Stomach (tissue), 9 donors: ENCODE data around the gene LSM4. TPM values are rescaled to one million over a fixed set of nuclear protein-coding genes. Genes with fewer than 3 reads are reported as not detected.
"Not testable (repeated sequence)": the region's sequence is repeated elsewhere in the genome, so short reads cannot be mapped to it uniquely, and the experiment has no call there.

ENCODE experiments used
- DNase-seq, 2 donors: peaks; one replicate each; pipeline versions ENCODE4 v3.0.0 to v3.0.0-alpha.2; 2013 to 2019
- H3K27ac ChIP-seq, 5 donors: fragments of 200-600 bp in 4 of 5; sonication (generic) in 4 of 5; one replicate each; pipeline ENCODE4 v1.5.1; 2013 to 2019; ENCODE audit warnings: mild to moderate bottlenecking in 1 of 5, moderate library complexity in 1 of 5
- H3K27me3 ChIP-seq, 3 donors: fragments of 200-600 bp; sonication (generic); one replicate each; pipeline ENCODE4 v1.5.1; 2017 to 2019; ENCODE audit warnings: mixed run types in 1 of 3
- H3K36me3 ChIP-seq, 4 donors: fragments of 200-600 bp; sonication (generic); 1 replicate in 3 of 4; 2 replicates in 1 of 4; pipeline ENCODE4 v1.5.1; 2016 to 2019
- H3K4me1 ChIP-seq, 4 donors: fragments of 200-600 bp; sonication (generic); one replicate each; pipeline ENCODE4 v1.5.1; 2016 to 2019
- H3K4me3 ChIP-seq, 4 donors: fragments of 200-600 bp; sonication (generic) in 3 of 4; one replicate each; pipeline ENCODE4 v1.5.1; 2016 to 2019; ENCODE audit warnings: mild to moderate bottlenecking in 1 of 4
- H3K9me3 ChIP-seq, 4 donors: fragments of 200-600 bp; sonication (generic); one replicate each; pipeline ENCODE4 v1.5.1; 2016 to 2019
- CTCF ChIP-seq, 7 experiments: fragments of 450-650 bp in 4 of 7; fragments of 200-600 bp in 3 of 7; sonication (generic) in 3 of 7; IDR thresholded peaks; one replicate each; pipeline ENCODE4 v1.5.1; 2016 to 2019; ENCODE audit warnings: antibody characterized with exemption in 7 of 7, control low read depth in 2 of 7, mild to moderate bottlenecking in 1 of 7
- EP300 ChIP-seq: sonication (generic); formaldehyde crosslinking; IDR thresholded peaks from one replicate; pipeline ENCODE4 v1.6.1; 2017; ENCODE audit warnings: antibody characterized with exemption
- POLR2A ChIP-seq, 4 donors: fragments of 450-650 bp; IDR thresholded peaks; one replicate each; pipeline ENCODE4 v1.6.1; 2016; ENCODE audit warnings: antibody characterized with exemption in 4 of 4, control low read depth in 2 of 4, mild to moderate bottlenecking in 1 of 4, moderate library complexity in 1 of 4
- POLR2AphosphoS5 ChIP-seq, 3 donors: sonication (generic); formaldehyde crosslinking; IDR thresholded peaks; one replicate each; pipeline ENCODE4 v1.6.1; 2016; ENCODE audit warnings: antibody characterized with exemption in 3 of 3
- WGBS, 5 donors: extraction: QIAGEN DNeasy Blood & Tissue Kit in 3 of 5; methylation state at CpG; one replicate each; pipeline versions ENCODE4 v1.1.5 to v1.1.7; 2013 to 2018; 5-methylcytosine and 5-hydroxymethylcytosine counted together
- intact Hi-C: fragments of 100-400 bp; cut with DNase I; formaldehyde crosslinking; loops from one replicate; pipeline ENCODE4 v1.15.1; 2023; ENCODE audit warnings: low total_unique reads
- polyA plus RNA-seq, 3 donors: library from polyadenylated mRNA; stranded (reverse); fragments of 200-250 nt; gene quantifications; one replicate each; pipeline ENCODE4 v1.2.3, GENCODE V29; 2013
- total RNA-seq, 5 donors: library from RNA; depleted of rRNA; stranded (reverse); fragments of >200 nt; gene quantifications; one replicate each; pipeline versions ENCODE4 v1.1.0 to v1.2.3, GENCODE V29; 2014 to 2016
- donor health status: healthy with polysubstance abuse.
- donor health status: Bipolar disorder and iron deficiency.
- donor health status: healthy.

LSM4 gene
- total and polyA plus RNA-seq, 8 donors = 24.1 to 185 (median 139) TPM

- Histone ChIP-seq H3K27me3 (no peaks in the 10 kb centered on the region), H3K9me3 (no peaks in the 10 kb centered on the region), H3K4me1 (peaks cover 6 to 25% (median 15%) of the 10 kb centered on the region in 4 donors), H3K27ac (no peak overlapping the region), H3K4me3 (no peak overlapping the region), H3K36me3 (peaks cover 0 to 58% (median 41%) of the 10 kb centered on the region in 4 donors)
- WGBS, 5 donors = 41 to 49% (median 42%) methylated on average over 12 of the region's 12 CpGs
- DNase-seq = peak; percentile 67 to 74
- intact Hi-C loops = loop anchor here (5.0 to 10.0 kb wide), 2 partner anchors 45 to 63 kb away; partner anchors contain the start of gene LRRC25
- peak in 1 of 3 donors; percentile 52 for TF ChIP-seq POLR2AphosphoS5 (IDR thresholded peaks at IDR 0.05)
- TF ChIP-seq CTCF (IDR thresholded peaks at IDR 0.05) = peak in 5 of 7 experiments; percentile 58 to 85 (median 77)
- no peak for TF ChIP-seq POLR2A (IDR thresholded peaks at IDR 0.05)
- no peak for TF ChIP-seq EP300
Observed at GRCh38 chr19:18349524-18350128, 26.8 kb upstream of the LSM4 start.

GRCh38 chr19:18348818-18349339 is 26.0 kb upstream of the LSM4 start:
- peaks cover 13 to 33% (median 22%) of the 10 kb centered on the region in 4 donors for H3K4me1 ChIP-seq
- peaks cover 0 to 64% (median 39%) of the 10 kb centered on the region in 4 donors for H3K36me3 ChIP-seq
- not testable (repeated sequence) for H3K9me3 ChIP-seq, H3K27ac ChIP-seq, DNase-seq, H3K4me3 ChIP-seq, H3K27me3 ChIP-seq
- intact Hi-C loops = loop anchor here (10.0 kb wide), 1 partner anchor 46 kb away; the partner anchor contains the start of gene LRRC25
- WGBS, 5 donors = 80 to 90% (median 88%) methylated on average over 6 of the region's 6 CpGs

GRCh38 chr19:18348171-18348570 is 25.3 kb upstream of the LSM4 start:
- WGBS, 5 donors = 88 to 94% (median 89%) methylated on average over 13 to 17 of the region's 17 CpGs
- peaks cover 0 to 61% (median 37%) of the 10 kb centered on the region in 4 donors for H3K36me3 ChIP-seq
- intact Hi-C loops = loop anchor here (10.0 kb wide), 1 partner anchor 47 kb away; the partner anchor contains the start of gene LRRC25

GRCh38 chr19:18346091-18346490 is 23.2 kb upstream of the LSM4 start:
- no peak for TF ChIP-seq EP300
- no peak for TF ChIP-seq POLR2AphosphoS5 (IDR thresholded peaks at IDR 0.05)
- TF ChIP-seq CTCF (IDR thresholded peaks at IDR 0.05) = no peak
- DNase-seq = peak; percentile 40 to 41
- H3K36me3 ChIP-seq = peaks cover 0 to 64% (median 34%) of the 10 kb centered on the region in 4 donors
- H3K27me3 ChIP-seq = no peaks in the 10 kb centered on the region
- no peaks in the 10 kb centered on the region for H3K9me3 ChIP-seq
- intact Hi-C loops = loop anchor here (10.0 kb wide), 1 partner anchor 49 kb away; the partner anchor contains the start of gene LRRC25
- no peak overlapping the region for H3K27ac ChIP-seq
- 51 to 65% (median 63%) methylated on average over 8 of the region's 8 CpGs for WGBS, 5 donors
- H3K4me3 ChIP-seq = no peak overlapping the region
- H3K4me1 ChIP-seq = peaks cover 23 to 61% (median 44%) of the 10 kb centered on the region in 4 donors

More at GRCh38 chr19:18348171-18348570, 25.3 kb upstream of the LSM4 start:
- no peak for TF ChIP-seq POLR2A (IDR thresholded peaks at IDR 0.05)
- no peak for TF ChIP-seq CTCF (IDR thresholded peaks at IDR 0.05)
- TF ChIP-seq POLR2AphosphoS5 (IDR thresholded peaks at IDR 0.05) = no peak
- TF ChIP-seq EP300 = no peak
- Histone ChIP-seq H3K9me3 (no peaks in the 10 kb centered on the region), H3K4me1 (peaks cover 17 to 40% (median 27%) of the 10 kb centered on the region in 4 donors), H3K27me3 (no peaks in the 10 kb centered on the region), H3K27ac (no peak overlapping the region), H3K4me3 (no peak overlapping the region)
- no peak for DNase-seq
